Neuron (in vitro differentiated cells): ENCODE results near the gene ITPKA.

Experiments
- H2AFZ ChIP-seq: one replicate; pipeline ENCODE4 v1.6.1; 2013; ENCODE audit warnings: low read depth, mild to moderate bottlenecking, inconsistent platforms, low read length, moderate library complexity
- H3K27me3 ChIP-seq: one replicate; pipeline ENCODE4 v1.6.1; 2013; ENCODE audit warnings: low read length; ENCODE audit not compliant: insufficient read depth
- H3K36me3 ChIP-seq: one replicate; pipeline ENCODE4 v1.6.1; 2013; ENCODE audit warnings: low read length; ENCODE audit not compliant: insufficient read depth
- H3K4me1 ChIP-seq: one replicate; pipeline ENCODE4 v1.6.1; 2013; ENCODE audit warnings: low read length; ENCODE audit not compliant: insufficient read depth
- H3K4me3 ChIP-seq: 2 replicates; pipeline ENCODE4 v1.5.1; 2013; ENCODE audit warnings: mild to moderate bottlenecking, low read length, moderate library complexity
- H3K9me3 ChIP-seq: one replicate; pipeline ENCODE4 v1.6.1; 2013; ENCODE audit warnings: low read length

ITPKA gene

GRCh38 chr15:41494922-41495735 is 1.5 kb downstream of the ITPKA start:
- H2AFZ ChIP-seq, result peak overlapping the region; percentile 79
- no peaks in the 10 kb centered on the region for H3K9me3 ChIP-seq
- peaks cover 42% of the 10 kb centered on the region for H3K27me3 ChIP-seq
- H3K4me3 ChIP-seq, result peak overlapping the region; percentile 0
- no peaks in the 10 kb centered on the region for H3K36me3 ChIP-seq
- H3K4me1 ChIP-seq, result peaks cover 23% of the 10 kb centered on the region

DNA sequence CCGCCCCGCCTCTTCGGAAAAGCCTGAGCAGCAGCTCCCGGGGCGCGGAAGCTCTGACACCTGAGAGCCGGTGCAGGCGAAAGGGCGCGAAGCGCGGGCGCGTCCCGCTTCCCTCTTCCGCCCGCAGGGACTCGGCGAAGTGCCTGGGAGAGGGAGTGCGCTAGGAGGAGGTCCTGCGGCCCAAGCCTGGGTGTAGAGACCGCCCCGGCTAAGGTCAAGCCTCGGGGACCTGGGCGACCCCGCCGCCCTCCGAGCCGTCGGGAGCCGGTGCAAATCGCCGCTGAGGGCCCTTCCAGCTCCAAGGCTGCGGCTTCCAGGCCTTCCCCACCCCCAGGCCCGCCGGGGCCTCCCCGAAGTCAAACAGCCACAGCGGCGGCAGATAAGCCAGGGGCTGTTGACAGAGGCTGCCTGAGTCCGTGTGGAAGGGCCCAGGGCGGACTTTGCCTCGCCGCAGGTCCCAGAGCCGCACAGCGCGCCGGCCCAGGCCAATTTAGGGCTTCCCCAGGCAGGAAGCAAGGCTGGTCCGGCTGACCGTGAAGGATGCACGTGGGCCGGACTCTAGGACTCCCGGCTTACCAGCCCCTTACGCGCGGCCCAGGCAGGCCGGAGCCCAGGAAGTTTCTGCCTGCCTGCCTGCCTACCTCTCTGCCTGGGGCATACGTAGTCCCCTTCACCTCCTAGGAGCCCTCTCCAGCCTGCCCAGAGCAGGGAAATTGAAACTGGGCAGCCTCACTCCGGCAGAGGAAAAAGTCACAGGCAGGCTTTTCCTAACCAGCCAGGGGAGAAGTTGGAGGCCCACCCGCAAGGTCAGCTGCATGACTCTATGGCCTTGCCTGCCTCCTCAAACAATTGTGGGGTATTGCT is 2.3 kb downstream of the ITPKA start:
- H3K27me3 ChIP-seq, result peaks cover 45% of the 10 kb centered on the region
- H3K4me3 ChIP-seq, result no peak overlapping the region
- H3K4me1 ChIP-seq, result peaks cover 25% of the 10 kb centered on the region
- H3K36me3 ChIP-seq, result no peaks in the 10 kb centered on the region
- H2AFZ ChIP-seq, result peak overlapping the region; percentile 48
- H3K9me3 ChIP-seq, result no peaks in the 10 kb centered on the region

DNA sequence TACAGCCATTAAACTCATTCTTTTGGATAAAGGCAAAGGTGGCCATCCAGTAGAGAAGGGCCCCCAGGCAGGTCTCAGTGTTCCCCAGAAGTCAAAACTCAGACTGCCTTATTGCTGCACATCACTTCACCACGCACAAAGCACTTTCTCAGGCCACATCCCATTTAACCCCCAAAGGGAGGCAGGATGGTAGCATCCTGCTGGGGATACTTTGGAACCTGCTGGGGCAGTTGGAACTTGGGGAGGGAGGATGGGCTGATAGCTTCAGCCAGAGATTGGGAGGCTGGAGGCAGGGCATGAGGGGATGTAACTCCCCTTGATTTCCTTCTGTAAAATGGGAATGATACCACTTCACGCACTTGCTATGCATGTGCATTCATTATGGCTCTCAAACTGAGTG is 5.0 kb downstream of the ITPKA start:
- no peaks in the 10 kb centered on the region for H3K9me3 ChIP-seq
- H3K4me3 ChIP-seq, result no peak overlapping the region
- peaks cover 63% of the 10 kb centered on the region for H3K27me3 ChIP-seq
- no peak overlapping the region for H2AFZ ChIP-seq
- no peaks in the 10 kb centered on the region for H3K36me3 ChIP-seq
- H3K4me1 ChIP-seq, result peaks cover 17% of the 10 kb centered on the region

DNA sequence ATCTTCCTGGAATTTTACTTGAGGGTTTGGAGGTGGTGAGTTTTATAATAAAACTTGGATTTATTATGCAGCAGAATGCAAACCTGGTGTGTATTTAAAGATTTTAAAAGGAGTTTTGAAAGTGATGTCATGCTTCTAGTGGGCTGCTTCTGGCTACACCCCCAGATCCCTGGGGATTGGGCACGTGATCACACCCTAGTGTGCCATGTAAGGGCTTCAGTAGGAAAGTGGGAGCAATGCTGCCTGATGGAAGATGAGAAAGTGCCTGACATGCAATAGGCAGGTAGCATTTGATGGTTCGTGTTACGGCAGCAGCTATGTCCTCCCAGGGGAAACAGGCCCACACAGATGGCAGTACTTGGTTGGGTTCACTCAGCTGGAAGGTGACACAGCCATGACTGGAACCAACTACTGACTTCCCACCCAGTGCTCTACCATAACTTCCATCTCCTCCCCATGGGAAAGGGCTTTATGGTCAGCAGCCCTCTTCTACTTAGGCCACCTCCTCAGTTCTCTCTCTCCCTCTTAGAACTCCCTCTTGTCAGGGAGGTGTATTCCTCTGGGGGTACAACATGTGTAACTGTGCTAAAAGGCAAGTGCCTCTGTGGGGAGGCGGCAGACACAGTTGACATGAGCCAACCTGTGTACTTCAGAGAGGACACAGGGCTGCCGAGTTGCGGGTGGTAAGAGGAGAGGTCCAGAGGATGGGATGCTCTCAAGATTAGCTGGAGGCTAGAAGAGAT is 5.6 kb downstream of the ITPKA start:
- Histone ChIP-seq H3K4me1 (peaks cover 14% of the 10 kb centered on the region), H3K27me3 (peaks cover 67% of the 10 kb centered on the region), H2AFZ (no peak overlapping the region), H3K36me3 (no peaks in the 10 kb centered on the region), H3K9me3 (no peaks in the 10 kb centered on the region), H3K4me3 (no peak overlapping the region)

DNA sequence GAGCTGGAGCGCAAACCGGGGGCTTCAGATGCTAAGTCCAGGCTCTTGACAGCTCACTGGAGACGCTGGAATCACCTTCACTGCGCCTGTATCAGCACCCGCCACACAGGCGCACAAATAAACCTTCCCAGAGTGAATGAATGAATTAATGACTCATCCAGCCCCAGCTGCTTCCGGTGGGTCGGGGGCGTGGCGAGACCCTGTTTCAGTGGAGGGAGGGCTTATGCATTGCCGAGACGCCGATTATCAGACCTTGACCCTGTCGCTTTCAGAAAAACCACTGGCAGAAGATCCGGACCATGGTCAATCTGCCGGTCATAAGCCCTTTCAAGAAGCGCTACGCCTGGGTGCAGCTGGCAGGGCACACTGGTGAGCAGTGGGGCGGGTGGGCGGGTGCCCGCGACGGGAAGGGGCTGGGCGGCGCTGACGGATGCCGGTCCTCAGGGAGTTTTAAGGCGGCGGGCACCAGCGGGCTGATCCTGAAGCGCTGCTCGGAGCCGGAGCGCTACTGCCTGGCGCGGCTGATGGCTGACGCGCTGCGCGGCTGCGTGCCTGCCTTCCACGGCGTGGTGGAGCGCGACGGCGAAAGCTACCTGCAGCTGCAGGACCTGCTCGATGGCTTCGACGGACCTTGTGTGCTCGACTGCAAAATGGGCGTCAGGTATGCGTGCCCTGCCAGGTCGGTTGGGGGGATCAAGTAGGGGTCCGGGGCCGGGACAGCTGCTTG is 7.7 kb downstream of the ITPKA start:
- peak overlapping the region; percentile 42 for H3K4me3 ChIP-seq
- H2AFZ ChIP-seq, result no peak overlapping the region
- no peaks in the 10 kb centered on the region for H3K9me3 ChIP-seq
- peaks cover 64% of the 10 kb centered on the region for H3K27me3 ChIP-seq
- H3K36me3 ChIP-seq, result no peaks in the 10 kb centered on the region
- H3K4me1 ChIP-seq, result peaks cover 4% of the 10 kb centered on the region

DNA sequence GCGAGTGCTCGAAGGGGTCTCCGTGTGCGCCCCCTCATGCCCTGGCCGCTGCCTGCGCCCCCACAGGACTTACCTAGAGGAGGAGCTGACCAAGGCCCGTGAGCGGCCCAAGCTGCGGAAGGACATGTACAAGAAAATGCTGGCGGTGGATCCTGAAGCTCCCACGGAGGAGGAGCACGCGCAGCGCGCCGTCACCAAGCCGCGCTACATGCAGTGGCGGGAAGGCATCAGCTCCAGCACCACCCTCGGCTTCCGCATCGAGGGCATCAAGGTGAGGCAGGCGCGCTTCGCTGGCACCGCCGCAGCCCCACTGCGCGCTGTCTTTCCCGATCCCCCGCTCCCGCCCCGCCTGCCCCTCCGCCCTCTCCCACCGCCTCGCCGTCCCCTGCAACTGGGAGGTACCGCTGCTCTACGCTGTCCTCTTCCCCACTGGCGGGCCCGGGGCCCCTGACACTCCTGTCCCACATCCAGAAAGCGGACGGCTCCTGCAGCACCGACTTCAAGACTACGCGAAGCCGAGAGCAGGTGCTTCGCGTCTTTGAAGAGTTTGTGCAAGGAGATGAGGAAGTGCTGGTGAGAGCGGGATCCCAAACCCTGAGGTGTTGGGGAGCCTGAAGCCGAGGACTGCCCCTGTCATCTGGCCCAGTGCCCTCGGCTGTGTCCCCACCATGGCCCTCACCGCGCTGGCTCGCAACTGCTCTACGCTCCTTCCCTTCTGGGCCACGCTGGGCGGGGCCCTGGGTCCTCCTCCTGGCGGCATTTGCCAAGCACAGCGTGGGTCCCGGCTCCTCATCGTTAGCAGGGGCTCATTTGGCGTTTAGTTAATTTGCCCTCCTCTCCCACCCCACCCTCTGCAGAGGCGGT is 8.5 kb downstream of the ITPKA start:
- H3K27me3 ChIP-seq, result peaks cover 61% of the 10 kb centered on the region
- no peaks in the 10 kb centered on the region for H3K36me3 ChIP-seq
- H3K9me3 ChIP-seq, result no peaks in the 10 kb centered on the region

GRCh38 chr15:41502795-41503668 is 9.4 kb downstream of the ITPKA start:
- H2AFZ ChIP-seq, result no peak overlapping the region
- peaks cover 4% of the 10 kb centered on the region for H3K4me1 ChIP-seq
- peaks cover 70% of the 10 kb centered on the region for H3K27me3 ChIP-seq
- H3K36me3 ChIP-seq, result no peaks in the 10 kb centered on the region
- H3K4me3 ChIP-seq, result no peak overlapping the region
- no peaks in the 10 kb centered on the region for H3K9me3 ChIP-seq

More for the DNA sequence above, 8.5 kb downstream of the ITPKA start:
- no peak overlapping the region for H2AFZ ChIP-seq
- peak overlapping the region; percentile 42 for H3K4me3 ChIP-seq
- peaks cover 4% of the 10 kb centered on the region for H3K4me1 ChIP-seq

GRCh38 chr15:41503669-41504010 is 10.0 kb downstream of the ITPKA start:
- Histone ChIP-seq H3K4me1 (peaks cover 4% of the 10 kb centered on the region), H3K27me3 (peaks cover 69% of the 10 kb centered on the region), H3K9me3 (no peaks in the 10 kb centered on the region), H3K36me3 (no peaks in the 10 kb centered on the region), H3K4me3 (no peak overlapping the region), H2AFZ (no peak overlapping the region)

DNA sequence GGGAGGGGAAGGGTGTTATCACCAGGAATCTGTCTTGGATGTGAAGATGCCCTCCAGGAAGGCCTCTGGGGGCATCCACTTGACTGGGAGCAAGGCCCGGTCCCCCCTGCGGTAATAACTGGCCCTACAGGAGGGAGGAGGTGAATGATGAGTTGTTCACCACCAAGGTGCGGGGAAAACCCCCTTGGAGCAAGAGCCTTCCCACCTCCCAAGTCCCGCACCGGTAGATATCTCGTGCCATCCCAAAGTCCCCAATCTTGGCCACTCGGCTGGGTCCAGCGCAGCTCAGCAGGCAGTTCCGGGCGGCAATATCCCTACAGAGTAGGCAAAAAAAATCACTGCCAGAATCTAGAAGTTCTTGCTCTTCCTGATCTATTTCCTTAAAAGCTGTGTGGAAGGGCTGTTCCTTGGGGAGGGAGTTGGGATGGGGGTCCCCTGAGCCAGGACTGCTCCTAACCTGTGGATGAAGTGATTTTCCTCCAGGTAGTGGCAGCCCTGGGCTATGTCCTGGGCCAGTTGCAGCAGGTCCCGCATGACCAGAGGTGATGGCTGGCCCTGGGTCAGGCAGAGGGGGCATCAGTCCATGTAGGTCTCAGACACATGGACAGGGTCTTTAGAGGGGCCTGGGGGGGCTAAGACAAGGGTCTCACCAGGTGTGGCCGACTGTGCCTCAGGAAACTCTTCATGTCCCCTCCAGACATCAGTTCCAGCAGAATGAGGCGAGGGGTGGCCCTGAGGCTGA is 11.2 kb downstream of the ITPKA start:
- no peak overlapping the region for H3K4me3 ChIP-seq
- H3K9me3 ChIP-seq, result no peaks in the 10 kb centered on the region
- H3K36me3 ChIP-seq, result no peaks in the 10 kb centered on the region
- H3K4me1 ChIP-seq, result peaks cover 4% of the 10 kb centered on the region
- H3K27me3 ChIP-seq, result peaks cover 69% of the 10 kb centered on the region
- no peak overlapping the region for H2AFZ ChIP-seq

DNA sequence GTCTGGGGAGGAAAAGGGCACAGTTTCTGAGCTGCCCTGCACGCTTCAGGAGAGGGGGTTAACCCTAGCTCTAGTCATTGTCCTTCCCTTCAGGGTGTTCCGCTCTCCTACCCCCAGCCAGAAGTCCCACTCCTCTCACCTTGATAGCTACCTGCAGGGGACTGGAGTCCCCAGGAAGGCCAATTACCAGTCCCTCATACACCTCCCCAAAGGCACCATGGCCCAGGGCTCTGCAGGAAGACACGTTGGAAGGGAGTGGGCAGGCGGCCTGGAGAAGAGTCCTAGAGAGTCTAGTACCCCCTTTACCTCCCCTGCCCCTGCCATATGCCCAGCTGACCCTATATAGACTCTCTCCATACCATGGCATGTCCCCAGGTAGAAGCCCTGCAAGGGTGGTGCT is 12.1 kb downstream of the ITPKA start:
- H3K36me3 ChIP-seq, result no peaks in the 10 kb centered on the region
- H3K27me3 ChIP-seq, result peaks cover 73% of the 10 kb centered on the region

More for the DNA sequence above, 12.1 kb downstream of the ITPKA start:
- H2AFZ ChIP-seq, result no peak overlapping the region
- H3K4me1 ChIP-seq, result peaks cover 4% of the 10 kb centered on the region
- H3K9me3 ChIP-seq, result no peaks in the 10 kb centered on the region
- no peak overlapping the region for H3K4me3 ChIP-seq
